Measurements from ENCODE around the gene CADM2. TPM values are rescaled to one million over a fixed set of nuclear protein-coding genes. Genes with fewer than 3 reads are reported as not detected.

The CADM2 gene
- total RNA-seq, 1 donor from 2014 or later: 0.20 TPM

- DNase-seq (ENCODE audit: low read depth in 2 of 2): no peak
Observed at GRCh38 chr3:86109434-86109833, 1150.6 kb downstream of the CADM2 start.

Measured in lung microvascular endothelial cell (primary cell).